Retina (tissue), 1 donor: ENCODE results near the gene ZNF586.

Experiments used
- DNase-seq: peaks from one replicate; pipeline ENCODE4 v3.0.0-alpha.2; 2016

ZNF586 gene

DNA sequence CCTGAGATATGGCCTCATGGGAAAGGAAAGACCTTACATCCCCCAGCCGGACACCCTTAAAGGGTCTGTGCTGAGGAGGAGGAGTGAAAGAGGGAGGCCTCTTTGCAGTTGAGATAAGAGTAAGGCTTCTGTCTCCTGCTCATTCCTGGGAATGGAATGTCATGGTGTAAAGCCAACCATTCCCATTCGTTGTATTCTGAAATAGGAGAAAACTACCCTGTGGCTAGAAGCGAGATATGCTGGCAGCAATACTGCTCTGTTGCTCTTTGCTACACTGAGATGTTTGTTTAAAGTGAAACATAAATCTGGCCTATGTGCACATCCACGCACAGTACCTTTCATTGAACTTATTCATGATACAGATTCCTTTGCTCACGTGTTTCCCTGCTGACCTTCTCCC lies 59.8 kb downstream of the ZNF586 start:
- DNase-seq, result no peak

DNA sequence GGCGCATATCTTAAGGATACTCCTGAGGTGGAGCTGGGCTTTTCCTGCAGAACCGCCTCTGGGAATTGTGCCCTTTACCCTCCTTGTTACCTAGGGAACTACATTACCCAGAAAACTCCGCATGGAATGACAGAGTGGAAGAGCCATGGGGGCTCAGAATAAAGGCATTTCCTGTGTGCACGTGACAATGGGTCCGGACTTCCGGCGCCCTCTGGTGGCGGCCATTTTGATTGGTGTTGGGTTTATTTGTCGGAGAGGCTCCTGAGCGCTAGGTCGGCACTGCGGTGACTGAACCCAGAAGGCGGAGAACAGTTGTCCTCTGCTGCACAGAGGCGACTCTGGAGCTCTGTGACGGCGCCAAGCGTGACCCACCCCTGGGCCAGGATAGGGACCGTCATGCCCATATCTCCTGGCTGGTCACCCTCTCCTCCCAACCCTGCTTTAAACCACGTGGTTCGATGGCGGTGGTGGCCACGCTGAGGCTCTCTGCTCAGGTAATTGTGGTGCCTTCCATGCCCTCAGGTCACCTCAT lies 60.7 kb downstream of the ZNF586 start, which contains the start of gene ZNF587B:
TSS of gene ZNF587B (plus strand) at position 229 of the 532 bp plus-strand sequence. CDS start at position 459, 230 bp downstream.
- peak; percentile 96 for DNase-seq
